ENCODE data around the gene TRAPPC14. TPM values are rescaled to one million over a fixed set of nuclear protein-coding genes. Genes with fewer than 3 reads are reported as not detected.

The TRAPPC14 gene
- total and polyA plus RNA-seq, 2 of the 8 experiments (the other 6 are each of a cell fraction or from before 2014, with no cell fraction given) = 11.9 to 22.1 TPM

DNA sequence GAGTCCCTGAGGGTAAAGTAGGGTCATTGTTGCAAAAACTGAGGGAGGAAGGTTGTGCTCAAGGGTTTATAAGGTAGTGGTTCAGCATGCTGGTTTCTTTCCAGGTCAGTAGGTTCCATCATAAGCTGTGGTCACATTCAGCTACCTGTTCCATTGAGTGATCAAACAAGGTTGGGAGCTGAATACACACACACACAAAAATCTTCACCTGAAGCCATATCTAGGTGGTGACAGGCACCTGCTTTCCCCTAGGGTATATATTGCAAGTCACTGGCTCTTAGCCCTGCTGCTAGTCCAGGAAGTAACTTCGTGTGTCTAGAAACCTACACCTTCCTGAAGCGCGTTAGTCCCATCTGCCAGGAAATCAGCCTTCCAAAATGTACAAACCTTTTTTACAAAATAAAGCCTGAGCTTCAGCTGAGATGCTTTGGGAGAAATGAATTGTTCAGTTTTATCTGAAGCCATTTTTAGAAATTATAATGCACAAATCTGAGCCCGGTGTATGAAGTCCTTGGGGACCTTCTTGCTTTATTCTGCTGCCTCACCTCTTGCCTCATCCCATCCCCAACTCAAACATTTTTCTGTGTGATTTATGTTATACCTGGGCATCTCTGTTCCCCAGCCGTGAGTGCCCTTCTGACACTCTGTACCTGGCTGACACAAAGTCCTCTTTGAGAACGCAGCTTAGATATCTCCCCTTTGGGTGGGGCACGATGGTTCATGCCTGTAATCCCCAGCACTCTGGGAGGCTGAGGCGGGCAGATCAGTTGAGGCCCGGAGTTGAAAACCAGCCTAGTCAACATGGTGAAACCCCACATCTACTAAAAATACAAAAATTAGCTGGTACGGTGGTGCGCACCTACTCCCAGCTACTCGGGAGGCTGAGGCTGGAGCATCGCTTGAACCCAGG, 20.4 kb downstream of the TRAPPC14 start:
- DNase-seq (ENCODE audit: low read depth in 1 of 2, low spot score in 2 of 2) (no peak), FAIRE-seq (no peak)
- POLR2A ChIA-PET (ENCODE audit: partially characterized antibody) = interaction anchor here (1.5 to 1.7 kb wide), 3 partner anchors 9 to 43 kb away, joined by 3 to 6 read pairs (median 4); partner anchors contain the start of gene GAL3ST4
- Histone ChIP-seq H3K79me2 (ENCODE audit: control insufficient read depth in 1 of 2, insufficient read depth in 2 of 2, low read length in 2 of 2) (no peaks in the 10 kb centered on the region), H3K4ac (replicated peaks; ENCODE audit: insufficient read length, low read depth, low read length) (no peak overlapping the region), H3K18ac (ENCODE audit: extremely low read depth, low read length) (no peak overlapping the region), H4K8ac (ENCODE audit: extremely low read depth, insufficient read depth, low read length) (no peak overlapping the region), H3K23me2 (ENCODE audit: low read depth, low read length) (no peaks in the 10 kb centered on the region), H3K14ac (ENCODE audit: insufficient read length) (no peak overlapping the region), H3K27me3 (replicated peaks in 1 of 4; ENCODE audit: control insufficient read depth in 3 of 4, extremely low read depth in 1 of 4, insufficient read depth in 3 of 4, low read length in 3 of 4) (no peaks in the 10 kb centered on the region), H2BK20ac (ENCODE audit: low read length) (no peak overlapping the region), H3K4me2 (ENCODE audit: insufficient read depth in 1 of 2, low read depth in 2 of 2, low read length in 2 of 2) (no peak overlapping the region), H3K56ac (replicated peaks; ENCODE audit: insufficient read length, low read depth, low read length) (no peak overlapping the region), H2BK12ac (ENCODE audit: low read depth, low read length) (no peak overlapping the region), H3K79me1 (ENCODE audit: low read depth, low read length) (no peaks in the 10 kb centered on the region), H3K27ac (ENCODE audit: low read depth, low read length) (no peak overlapping the region), H2BK120ac (replicated peaks; ENCODE audit: low read depth, low read length) (no peak overlapping the region), H3K23ac (ENCODE audit: insufficient read length) (no peak overlapping the region), H3K9me3 (ENCODE audit: insufficient read depth in 2 of 2, low read depth in 1 of 2, low read length in 1 of 2) (no peaks in the 10 kb centered on the region), H2BK5ac (ENCODE audit: low read depth, low read length) (no peak overlapping the region), H3K9ac (replicated peaks in 1 of 4; ENCODE audit: extremely low read depth in 1 of 4, low read depth in 3 of 4, low read length in 3 of 4) (no peak overlapping the region), H4K91ac (replicated peaks; ENCODE audit: insufficient read length, low read length) (no peak overlapping the region), H2BK15ac (ENCODE audit: low read length) (no peak overlapping the region), H4K20me1 (replicated peaks in 1 of 2; ENCODE audit: control insufficient read depth in 1 of 2, insufficient read depth in 2 of 2, low read length in 2 of 2) (no peaks in the 10 kb centered on the region), H3K36me3 (ENCODE audit: control insufficient read depth in 2 of 4, insufficient read depth in 4 of 4, low read length in 3 of 4) (no peaks in the 10 kb centered on the region), H3K4me1 (replicated peaks in 1 of 4; ENCODE audit: control insufficient read depth in 3 of 4, insufficient read depth in 4 of 4, low read length in 3 of 4) (peaks cover 0 to 2% (median 0%) of the 10 kb centered on the region in 4 experiments; a peak in 1 of 7 replicates), H2AFZ (ENCODE audit: low read length) (no peak overlapping the region), H4K5ac (ENCODE audit: insufficient read length, low read depth, low read length) (no peak overlapping the region), H3K4me3 (ENCODE audit: extremely low read depth in 1 of 4, insufficient read depth in 2 of 4, low read depth in 3 of 4, low read length in 4 of 4) (no peak overlapping the region), H2AK5ac (ENCODE audit: low read depth, low read length) (no peak overlapping the region)
- CTCF ChIA-PET (ENCODE audit: partially characterized antibody) = interaction anchor here (0.6 to 2.2 kb wide), 11 partner anchors 23 to 956 kb away, joined by 3 to 11 read pairs (median 4); no protein-coding TSS in a partner anchor
- TF ChIP-seq TAF7 (optimal IDR thresholded peaks at IDR 0.05; ENCODE audit: borderline replicate concordance, low read depth, low read length) (no peak), EP300 (IDR thresholded peaks at IDR 0.05; ENCODE audit: borderline replicate concordance in 1 of 2, low read depth in 2 of 2, low read length in 2 of 2) (no peak), BCL11A (IDR thresholded peaks at IDR 0.05; ENCODE audit: low read depth in 2 of 2, low read length in 2 of 2) (no peak), SAP30 (IDR thresholded peaks at IDR 0.05; ENCODE audit: insufficient read depth, insufficient replicate concordance, low read length) (no peak), CEBPB (IDR thresholded peaks at IDR 0.05; ENCODE audit: low read depth, low read length) (no peak), JUND (IDR thresholded peaks at IDR 0.05; ENCODE audit: low read length) (no peak), KDM4A (IDR thresholded peaks at IDR 0.05; ENCODE audit: low read depth, low read length, severe bottlenecking) (no peak), KDM5A (IDR thresholded peaks at IDR 0.05; ENCODE audit: low read length) (no peak), RAD21 (IDR thresholded peaks at IDR 0.05 in 1 of 2, conservative IDR thresholded peaks at IDR 0.05 in 1 of 2; ENCODE audit: low read depth in 2 of 2, low read length in 2 of 2) (no peak), TEAD4 (IDR thresholded peaks at IDR 0.05; ENCODE audit: low read depth, low read length) (no peak)
- WGBS, 2 experiments (ENCODE audit: extremely low coverage in 1 of 2, insufficient coverage in 1 of 2, insufficient read length in 1 of 2, insufficient replicate concordance in 2 of 2, low coverage in 1 of 2, low lambda C conversion rate in 2 of 2, missing lambda C conversion rate in 1 of 2) = 90% methylated on average over 13 of the region's 13 CpGs; no CpG with 5 or more reads in 1 of the 2 experiments

Measured in H1 (cell line).